ENCODE measurements around the gene HDAC4. TPM values are rescaled to one million over a fixed set of nuclear protein-coding genes. Genes with fewer than 3 reads are reported as not detected.

The HDAC4 gene
- total RNA-seq, 1 experiment from 2014 or later: 5.5 TPM

- DNase-seq (ENCODE audit: low read depth): no peak
These were observed 366.8 kb downstream of the HDAC4 start for GRCh38 chr2:239033801-239034560.

DNA sequence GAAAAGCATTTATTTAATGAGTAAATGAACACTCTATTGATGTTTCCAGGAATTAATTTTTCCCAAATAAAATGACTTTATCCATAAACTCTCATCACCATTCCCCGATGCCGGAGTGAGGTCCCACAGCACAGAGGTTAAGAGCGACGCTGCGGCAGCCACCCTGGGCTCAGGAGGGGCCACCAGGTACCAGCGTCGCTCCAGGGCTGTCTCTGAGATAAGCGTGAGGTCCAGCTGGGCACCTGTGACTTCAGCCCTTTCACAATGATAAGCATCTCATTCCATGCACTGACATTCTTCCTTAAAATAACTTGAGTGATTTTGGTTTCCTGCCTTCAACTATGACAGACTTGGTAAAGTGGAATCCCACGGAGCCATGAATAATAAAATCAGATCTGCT, 370.9 kb downstream of the HDAC4 start:
- no peak for DNase-seq (ENCODE audit: low read depth)

GRCh38 chr2:239028253-239028619, 372.6 kb downstream of the HDAC4 start:
- DNase-seq (ENCODE audit: low read depth): peak; percentile 13

- no peak for DNase-seq (ENCODE audit: low read depth)
These were observed 373.2 kb downstream of the HDAC4 start for GRCh38 chr2:239027391-239028252.

- no peak for DNase-seq (ENCODE audit: low read depth)
These were observed 374.0 kb downstream of the HDAC4 start for GRCh38 chr2:239026711-239027361.

DNA sequence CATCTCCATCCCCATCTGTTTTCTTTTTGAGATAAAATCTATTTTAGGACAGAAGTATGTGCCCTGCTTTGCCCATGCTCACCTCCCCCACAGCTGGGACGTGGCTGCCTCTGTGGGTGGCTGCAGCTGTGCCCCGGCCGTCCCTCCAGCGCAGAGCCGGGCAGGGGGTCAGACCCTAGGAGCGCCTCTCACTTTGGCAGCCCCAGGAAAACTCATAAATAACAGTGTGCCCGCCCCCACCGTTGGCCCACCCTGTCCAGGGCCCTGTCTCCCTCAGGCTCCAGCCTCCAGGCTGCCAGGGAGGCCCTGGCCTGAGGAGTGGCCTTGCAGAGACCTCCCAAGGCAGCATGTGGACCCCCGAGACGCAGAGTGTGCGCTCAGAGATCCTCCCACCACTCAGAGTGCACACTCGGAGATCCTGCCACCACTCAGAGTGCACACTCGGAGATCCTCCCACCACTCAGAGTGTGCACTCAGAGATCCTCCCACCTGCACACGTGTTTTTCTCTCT, 374.8 kb downstream of the HDAC4 start:
- peak; percentile 48 for DNase-seq (ENCODE audit: low read depth)

- peak; percentile 71 for DNase-seq (ENCODE audit: low read depth)
These were observed 375.6 kb downstream of the HDAC4 start for GRCh38 chr2:239025096-239025801.

- DNase-seq (ENCODE audit: low read depth): no peak
These were observed 376.6 kb downstream of the HDAC4 start for GRCh38 chr2:239024226-239024625.

DNA sequence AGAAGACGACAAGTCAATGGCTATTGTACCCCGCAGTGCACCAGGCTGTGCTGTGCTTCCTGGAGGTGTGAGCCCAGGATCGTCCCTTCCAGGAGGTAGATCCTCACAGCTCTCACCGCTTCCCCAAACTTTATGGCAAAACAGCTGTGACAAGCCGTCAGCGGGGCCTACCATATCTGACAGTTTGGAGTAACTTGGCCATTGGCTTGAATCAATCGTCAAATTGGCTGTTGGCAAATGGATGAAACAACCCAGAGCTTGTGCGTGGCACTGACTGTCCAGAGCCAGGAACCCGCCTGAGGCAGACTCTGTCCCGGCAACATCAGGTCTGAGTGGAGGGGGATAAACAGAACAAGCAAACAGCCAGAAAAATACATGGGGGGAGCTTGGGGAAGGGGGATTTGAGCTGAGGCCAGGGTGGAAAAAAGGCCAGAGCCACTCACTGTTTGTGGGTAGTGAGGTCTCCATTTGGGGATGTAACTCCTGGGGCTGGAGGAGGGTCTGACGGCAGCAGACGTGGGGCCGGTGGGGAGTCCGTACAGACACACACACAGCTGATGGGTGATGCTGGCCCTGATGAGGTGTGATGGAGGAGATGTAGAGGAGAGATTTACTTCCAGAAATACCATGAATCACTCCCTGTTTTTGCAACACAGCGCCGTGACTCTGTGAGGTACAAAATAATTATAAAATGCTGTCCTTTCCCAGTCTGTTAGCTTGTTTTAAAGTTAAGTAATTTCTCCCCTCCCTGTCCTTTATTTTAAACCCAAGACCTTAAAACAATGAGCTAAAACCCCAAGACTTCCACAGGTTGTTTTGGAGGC, 378.2 kb downstream of the HDAC4 start:
- no peak for DNase-seq (ENCODE audit: low read depth)

- DNase-seq (ENCODE audit: low read depth): no peak
These were observed 379.0 kb downstream of the HDAC4 start for GRCh38 chr2:239021651-239022436.

- no peak for DNase-seq (ENCODE audit: low read depth)
These were observed 379.6 kb downstream of the HDAC4 start for GRCh38 chr2:239021224-239021623.

DNA sequence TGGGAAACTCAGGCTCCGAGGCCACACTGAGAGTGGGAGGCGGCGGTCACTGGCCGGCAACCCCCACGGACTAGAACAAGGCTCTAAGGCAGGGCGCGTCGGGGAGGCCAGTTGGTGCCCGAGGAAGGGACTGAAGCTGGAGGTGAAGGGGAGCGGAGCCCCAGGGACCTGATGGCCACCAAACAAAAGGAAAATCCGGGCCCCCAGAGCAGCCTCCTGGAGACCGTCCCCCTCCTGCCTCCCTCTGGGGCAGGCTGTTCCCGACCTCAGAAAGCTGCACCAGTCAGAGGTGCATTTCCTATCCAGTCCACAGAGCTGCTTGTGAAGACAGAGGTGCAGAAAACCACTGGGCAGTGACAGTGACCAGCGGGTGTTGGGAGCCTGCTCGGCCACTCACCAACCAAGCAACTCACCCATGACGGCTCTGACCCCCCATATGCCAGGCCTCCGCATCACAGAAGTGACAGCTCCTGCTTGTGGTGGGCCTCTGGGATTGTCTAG, 380.2 kb downstream of the HDAC4 start:
- DNase-seq (ENCODE audit: low read depth): no peak

DNA sequence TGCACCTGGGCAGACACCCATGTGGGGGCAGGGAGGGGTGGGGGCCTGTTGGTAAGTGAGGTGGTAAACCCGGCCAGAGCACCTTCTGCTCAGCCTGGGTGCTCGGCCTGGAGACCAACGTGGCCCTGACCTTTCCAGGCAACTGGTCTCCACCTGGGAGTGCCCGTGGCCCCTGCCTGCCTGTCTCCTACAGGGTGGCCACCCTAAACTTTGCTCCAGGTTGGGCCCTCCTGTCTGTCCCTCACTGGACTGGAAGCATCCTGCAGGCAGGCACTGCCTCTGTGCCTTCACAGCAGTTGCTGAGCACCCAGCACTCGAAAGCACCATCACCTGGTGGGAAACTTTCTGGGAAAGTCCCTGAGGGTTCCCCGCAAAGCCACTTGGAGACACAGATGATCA, 381.6 kb downstream of the HDAC4 start:
- no peak for DNase-seq (ENCODE audit: low read depth)

GRCh38 chr2:239018271-239019182, 382.3 kb downstream of the HDAC4 start:
- DNase-seq (ENCODE audit: low read depth): no peak

DNA sequence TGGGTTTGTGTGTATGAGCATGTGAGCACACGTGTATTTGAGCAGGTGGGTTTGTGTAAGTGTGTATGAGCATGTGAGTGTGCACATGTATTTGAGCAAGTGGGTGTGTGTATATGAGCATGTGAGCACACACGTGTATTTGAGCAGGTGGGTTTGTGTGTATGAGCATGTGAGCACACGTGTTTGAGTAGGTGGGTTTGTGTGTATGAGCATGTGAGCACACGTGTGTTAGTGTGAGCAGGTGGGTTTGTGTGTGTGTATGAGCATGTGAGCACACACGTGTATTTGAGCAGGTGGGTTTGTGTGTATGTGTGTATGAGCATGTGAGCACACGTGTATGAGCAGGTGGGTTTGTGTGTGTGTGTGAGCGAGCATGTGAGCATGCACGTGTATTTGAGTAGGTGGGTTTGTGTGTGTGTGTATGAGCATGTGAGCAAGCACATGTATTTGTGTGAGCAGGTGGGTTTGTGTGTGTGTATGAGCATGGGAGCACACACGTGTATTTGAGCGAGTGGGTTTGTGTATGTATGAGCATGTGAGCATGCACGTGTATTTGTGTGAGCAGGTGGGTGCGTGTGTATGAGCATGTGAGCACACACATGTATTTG, 383.2 kb downstream of the HDAC4 start:
- no peak for DNase-seq (ENCODE audit: low read depth)

- no peak for DNase-seq (ENCODE audit: low read depth)
These were observed 384.7 kb downstream of the HDAC4 start for GRCh38 chr2:239015901-239016675.

GRCh38 chr2:239015218-239015900, 385.5 kb downstream of the HDAC4 start:
- no peak for DNase-seq (ENCODE audit: low read depth)
